Keratinocyte (primary cell): ENCODE data around the gene YTHDF1.

Experiments used
- EZH2 ChIP-seq: IDR thresholded peaks from one replicate; pipeline ENCODE4 v1.6.1; 2012; ENCODE audit warnings: inconsistent platforms, mild to moderate bottlenecking, low read length, moderate library complexity
- TF ChIP-seq, protein P1 (sequence below), 3 experiments: IDR thresholded peaks in 1 of 3; conservative IDR thresholded peaks in 1 of 3; optimal IDR thresholded peaks in 1 of 3; 2 replicates in 2 of 3; 3 replicates in 1 of 3; pipeline versions ENCODE3 to v1.5.1; 2011; ENCODE audit warnings: low read length in 3 of 3, mild to moderate bottlenecking in 3 of 3, moderate library complexity in 2 of 3, control low read depth in 1 of 3, inconsistent platforms in 1 of 3; ENCODE audit not compliant: insufficient read depth in 2 of 3; ENCODE audit errors: extremely low read depth in 1 of 3

DNA sequence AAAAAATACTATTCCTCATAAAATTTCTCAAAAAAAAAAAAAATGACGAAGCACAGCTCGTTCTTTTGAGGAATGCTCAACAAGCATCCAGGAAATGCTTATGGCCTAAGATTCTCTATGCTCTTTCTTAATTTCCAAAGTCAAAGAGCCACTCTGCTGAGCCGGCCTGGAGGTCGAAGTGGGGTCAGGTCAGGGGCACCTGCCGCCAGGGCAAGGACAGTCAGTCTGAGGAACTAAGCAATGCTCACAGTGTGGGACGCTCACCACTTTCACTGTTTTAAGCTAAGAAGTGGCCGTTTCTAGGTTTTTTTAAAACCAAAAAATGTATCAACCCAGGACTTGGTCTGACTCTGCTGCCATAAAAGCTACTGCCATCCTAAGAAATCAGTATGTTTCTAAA, 17.3 kb downstream of the YTHDF1 start:
- TF ChIP-seq, protein P1, sequence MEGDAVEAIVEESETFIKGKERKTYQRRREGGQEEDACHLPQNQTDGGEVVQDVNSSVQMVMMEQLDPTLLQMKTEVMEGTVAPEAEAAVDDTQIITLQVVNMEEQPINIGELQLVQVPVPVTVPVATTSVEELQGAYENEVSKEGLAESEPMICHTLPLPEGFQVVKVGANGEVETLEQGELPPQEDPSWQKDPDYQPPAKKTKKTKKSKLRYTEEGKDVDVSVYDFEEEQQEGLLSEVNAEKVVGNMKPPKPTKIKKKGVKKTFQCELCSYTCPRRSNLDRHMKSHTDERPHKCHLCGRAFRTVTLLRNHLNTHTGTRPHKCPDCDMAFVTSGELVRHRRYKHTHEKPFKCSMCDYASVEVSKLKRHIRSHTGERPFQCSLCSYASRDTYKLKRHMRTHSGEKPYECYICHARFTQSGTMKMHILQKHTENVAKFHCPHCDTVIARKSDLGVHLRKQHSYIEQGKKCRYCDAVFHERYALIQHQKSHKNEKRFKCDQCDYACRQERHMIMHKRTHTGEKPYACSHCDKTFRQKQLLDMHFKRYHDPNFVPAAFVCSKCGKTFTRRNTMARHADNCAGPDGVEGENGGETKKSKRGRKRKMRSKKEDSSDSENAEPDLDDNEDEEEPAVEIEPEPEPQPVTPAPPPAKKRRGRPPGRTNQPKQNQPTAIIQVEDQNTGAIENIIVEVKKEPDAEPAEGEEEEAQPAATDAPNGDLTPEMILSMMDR (optimal IDR thresholded peaks at IDR 0.05 in 1 of 3, IDR thresholded peaks at IDR 0.05 in 1 of 3, conservative IDR thresholded peaks at IDR 0.05 in 1 of 3; ENCODE audit: extremely low read depth in 1 of 3, insufficient read depth in 2 of 3, low read length in 3 of 3): no peak
- no peak for TF ChIP-seq EZH2
